Measurements from ENCODE around the gene GCNT2. TPM values are rescaled to one million over a fixed set of nuclear protein-coding genes. Genes with fewer than 3 reads are reported as not detected.

GCNT2 gene
- total and polyA plus RNA-seq, 12 donors, result 5.1 to 67.9 (median 45.0) TPM

GRCh38 chr6:10553871-10554270 is 32.7 kb downstream of the GCNT2 start:
- H3K9me3 ChIP-seq, result no peaks in the 10 kb centered on the region
- H3K27ac ChIP-seq, result peak overlapping the region in 3 of 10 donors; percentile 13 to 80 (median 17)
- no peak for TF ChIP-seq CTCF (IDR thresholded peaks at IDR 0.05)
- no peak for ATAC-seq
- peaks cover 4 to 53% (median 24%) of the 10 kb centered on the region in 9 donors for H3K4me1 ChIP-seq
- no peaks in the 10 kb centered on the region for H3K36me3 ChIP-seq
- H3K27me3 ChIP-seq, result peaks cover 0 to 4% (median 0%) of the 10 kb centered on the region in 7 donors
- DNase-seq, result no peak
- intact Hi-C loops (cut with DNase I), result no loop called here
- no peak overlapping the region for H3K4me3 ChIP-seq
- 79 to 87% methylated on average over 1 of the region's 1 CpG for WGBS, 2 donors

GRCh38 chr6:10554826-10555225 is 33.7 kb downstream of the GCNT2 start:
- H3K36me3 ChIP-seq, result no peaks in the 10 kb centered on the region
- H3K4me1 ChIP-seq, result peaks cover 4 to 56% (median 24%) of the 10 kb centered on the region in 9 donors
- intact Hi-C loops (cut with DNase I), result loop anchor here in 1 of 10 donors (5.0 kb wide), 1 partner anchor 43 kb away; no protein-coding TSS in a partner anchor
- H3K27ac ChIP-seq, result peak overlapping the region in 6 of 10 donors; percentile 50 to 81 (median 68)
- H3K4me3 ChIP-seq, result no peak overlapping the region
- H3K27me3 ChIP-seq, result peaks cover 0 to 11% (median 0%) of the 10 kb centered on the region in 7 donors
- no peak for TF ChIP-seq CTCF (IDR thresholded peaks at IDR 0.05)
- H3K9me3 ChIP-seq, result no peaks in the 10 kb centered on the region
- no peak for ATAC-seq
- DNase-seq, result no peak
- WGBS, 2 donors, result 53 to 54% methylated on average over 7 of the region's 7 CpGs

GRCh38 chr6:10555625-10556309 is 34.6 kb downstream of the GCNT2 start:
- Histone ChIP-seq H3K4me1 (peaks cover 4 to 57% (median 24%) of the 10 kb centered on the region in 9 donors), H3K27ac (peak overlapping the region in 9 of 10 donors; percentile 50 to 81 (median 73)), H3K27me3 (peaks cover 0 to 11% (median 0%) of the 10 kb centered on the region in 7 donors), H3K9me3 (no peaks in the 10 kb centered on the region), H3K4me3 (peak overlapping the region in 9 of 10 donors; percentile 2 to 50 (median 42)), H3K36me3 (no peaks in the 10 kb centered on the region)
- DNase-seq (peak; percentile 66 to 72), ATAC-seq (peak; percentile 72 to 95 (median 88))
- intact Hi-C loops (cut with DNase I), result loop anchor here in 2 of 10 donors (1.0 to 5.0 kb wide), 2 partner anchors 32 to 43 kb away; no protein-coding TSS in a partner anchor
- WGBS, 2 donors, result 8% methylated on average over 22 of the region's 22 CpGs
- TF ChIP-seq CTCF (IDR thresholded peaks at IDR 0.05), result no peak

- ATAC-seq, result no peak
- intact Hi-C loops (cut with DNase I), result loop anchor here in 2 of 10 donors (1.0 to 5.0 kb wide), 2 partner anchors 33 to 44 kb away; no protein-coding TSS in a partner anchor
- Histone ChIP-seq H3K4me1 (peaks cover 4 to 57% (median 24%) of the 10 kb centered on the region in 9 donors), H3K36me3 (no peaks in the 10 kb centered on the region), H3K9me3 (no peaks in the 10 kb centered on the region), H3K27ac (peak overlapping the region in 7 of 10 donors; percentile 58 to 81 (median 74)), H3K4me3 (peak overlapping the region in 6 of 10 donors; percentile 40 to 50 (median 48)), H3K27me3 (peaks cover 0 to 11% (median 0%) of the 10 kb centered on the region in 7 donors)
- no peak for TF ChIP-seq CTCF (IDR thresholded peaks at IDR 0.05)
- WGBS, 2 donors, result 39 to 40% methylated on average over 6 of the region's 6 CpGs
- no peak for DNase-seq
Observed at GRCh38 chr6:10556589-10556988, 35.4 kb downstream of the GCNT2 start.
